ENCODE measurements around the gene UBQLN1.

- TF ChIP-seq POLR2A (IDR thresholded peaks at IDR 0.05; ENCODE audit: low read depth, low read length) = no peak
- no peak for TF ChIP-seq CTCF (IDR thresholded peaks at IDR 0.05; ENCODE audit: extremely low read depth in 1 of 2, insufficient read depth in 1 of 2, low read depth in 1 of 2, low read length in 2 of 2)
- no peak for TF ChIP-seq POLR2AphosphoS5 (IDR thresholded peaks at IDR 0.05; ENCODE audit: insufficient read depth, low read depth, low read length)
- TF ChIP-seq EZH2 (IDR thresholded peaks at IDR 0.05; ENCODE audit: borderline replicate concordance, low read depth, low read length, severe bottlenecking) = no peak
- TF ChIP-seq MAX (IDR thresholded peaks at IDR 0.05; ENCODE audit: insufficient read depth, insufficient read length) = no peak
- no peak for TF ChIP-seq MYC (IDR thresholded peaks at IDR 0.05; ENCODE audit: low read depth, low read length)
These were observed 65.0 kb downstream of the UBQLN1 start for GRCh38 chr9:83642793-83643192.
